Fibroblast of pulmonary artery (primary cell): ENCODE results near the gene JAK3.
"Not testable (repeated sequence)": the region's sequence is repeated elsewhere in the genome, so short reads cannot be mapped to it uniquely, and the experiment has no call there.

ENCODE experiments used
- DNase-seq: peaks from one replicate; pipeline ENCODE4 v3.0.0-alpha.2; 2010; ENCODE audit warnings: low read depth
- H3K4me3 ChIP-seq: replicated peaks from 2 replicates; pipeline ENCODE4 v1.5.1; 2011; ENCODE audit warnings: low read depth, mild to moderate bottlenecking, control low read depth, low read length, moderate library complexity
- CTCF ChIP-seq: IDR thresholded peaks from 2 replicates; pipeline ENCODE4 v1.5.1; 2011; ENCODE audit warnings: mild to moderate bottlenecking, control low read depth, low read length, inconsistent platforms; ENCODE audit errors: missing control alignments

The JAK3 gene

DNA sequence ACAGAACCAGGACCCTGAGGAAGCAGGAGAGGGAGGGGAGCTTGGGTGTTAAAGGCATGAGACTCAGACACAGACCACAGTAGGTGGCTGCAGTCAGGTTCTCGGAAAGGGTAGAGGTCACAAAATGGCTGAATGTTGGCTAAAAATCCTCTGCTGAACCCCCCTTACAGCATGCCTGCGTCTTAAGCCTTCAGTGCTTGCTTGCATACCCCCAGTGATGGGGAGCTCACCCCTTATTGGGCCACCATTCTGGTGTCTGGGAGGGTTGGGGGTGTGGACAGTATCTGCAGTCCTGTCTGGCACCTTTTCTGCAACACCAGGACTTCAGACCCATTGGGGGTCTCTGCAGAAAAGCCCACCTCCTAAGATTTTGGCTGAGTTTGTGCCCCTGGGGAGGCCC lies 67.0 kb downstream of the JAK3 start:
- H3K4me3 ChIP-seq, result no peak overlapping the region
- TF ChIP-seq CTCF, result no peak
- DNase-seq, result no peak

DNA sequence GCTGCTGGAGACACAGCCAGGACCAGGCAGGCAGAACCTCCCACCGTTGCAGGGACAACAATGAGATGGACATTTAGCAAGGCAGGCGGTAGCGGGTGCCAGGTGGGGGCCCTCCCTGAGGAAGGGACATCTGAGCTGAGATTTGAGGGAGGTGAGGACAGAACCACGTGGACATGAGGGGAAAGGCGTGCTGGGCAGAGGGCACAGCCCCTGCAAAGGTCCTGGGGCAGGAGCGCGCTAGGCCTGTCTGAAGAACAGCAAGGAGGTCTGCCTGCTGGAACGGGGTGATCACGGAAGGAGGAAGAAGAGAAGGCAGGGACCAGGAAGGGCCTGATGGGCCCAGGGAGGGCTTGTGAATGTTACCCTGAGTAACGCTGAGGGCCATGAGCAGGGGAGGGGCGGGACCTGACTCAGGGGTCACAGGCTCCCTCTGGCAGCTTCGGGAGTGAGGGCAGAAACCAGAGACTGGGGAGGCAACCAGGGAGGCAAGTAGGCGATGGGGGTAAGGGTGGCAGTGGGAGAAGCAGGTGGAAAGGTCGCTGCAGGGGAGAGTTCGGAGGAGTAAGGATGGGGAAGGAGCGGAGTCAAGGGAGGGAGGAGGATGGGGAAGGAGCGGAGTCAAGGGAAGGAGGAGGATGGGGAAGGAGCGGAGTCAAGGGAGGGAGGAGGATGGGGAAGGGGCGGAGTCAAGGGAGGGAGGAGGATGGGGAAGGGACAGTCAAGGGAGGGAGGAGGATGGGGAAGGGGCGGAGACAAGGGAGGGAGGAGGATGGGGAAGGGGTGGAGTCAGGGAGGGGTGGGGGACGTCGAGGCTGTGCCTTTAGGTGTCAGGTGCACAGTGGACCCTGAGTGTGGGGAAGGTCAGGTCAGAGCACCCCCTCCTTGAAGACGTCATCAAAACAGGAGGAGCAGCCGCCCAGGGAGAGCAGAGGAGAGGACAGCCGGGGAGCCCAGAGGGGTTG lies 68.5 kb downstream of the JAK3 start:
- no peak for TF ChIP-seq CTCF
- no peak overlapping the region for H3K4me3 ChIP-seq
- peak; percentile 38 for DNase-seq

DNA sequence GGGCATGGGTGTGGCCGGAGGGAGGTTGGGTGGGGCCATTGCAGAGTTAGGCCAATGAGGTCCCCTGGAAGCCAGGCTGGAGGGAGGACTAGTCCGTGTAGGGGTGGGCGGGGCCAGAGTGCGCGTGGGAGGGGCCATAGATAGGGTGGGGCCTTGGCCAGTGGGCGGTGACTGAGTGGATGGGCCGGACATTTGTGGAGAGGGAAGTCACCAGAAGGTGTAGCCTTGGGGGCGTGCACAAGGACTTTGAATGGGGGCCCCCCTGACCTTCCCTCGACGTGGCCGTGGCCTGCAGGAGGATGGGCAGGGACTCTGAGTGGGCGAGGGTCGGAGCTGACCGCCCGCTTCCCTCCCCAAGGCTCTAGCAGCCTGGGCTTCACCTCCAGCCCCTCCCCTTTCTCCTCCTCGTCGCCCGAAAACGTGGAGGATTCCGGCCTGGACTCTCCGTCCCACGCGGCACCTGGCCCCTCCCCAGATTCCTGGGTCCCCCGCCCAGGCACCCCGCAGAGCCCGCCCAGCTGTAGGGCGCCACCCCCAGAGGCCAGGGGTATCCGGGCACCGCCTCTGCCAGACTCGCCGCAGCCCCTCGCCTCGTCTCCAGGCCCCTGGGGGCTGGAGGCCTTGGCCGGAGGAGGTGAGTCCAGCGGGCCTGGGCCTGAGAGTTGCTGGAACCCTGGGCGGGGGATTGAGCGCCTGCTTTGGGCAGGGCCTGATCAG lies 69.4 kb downstream of the JAK3 start:
- no peak overlapping the region for H3K4me3 ChIP-seq

DNA sequence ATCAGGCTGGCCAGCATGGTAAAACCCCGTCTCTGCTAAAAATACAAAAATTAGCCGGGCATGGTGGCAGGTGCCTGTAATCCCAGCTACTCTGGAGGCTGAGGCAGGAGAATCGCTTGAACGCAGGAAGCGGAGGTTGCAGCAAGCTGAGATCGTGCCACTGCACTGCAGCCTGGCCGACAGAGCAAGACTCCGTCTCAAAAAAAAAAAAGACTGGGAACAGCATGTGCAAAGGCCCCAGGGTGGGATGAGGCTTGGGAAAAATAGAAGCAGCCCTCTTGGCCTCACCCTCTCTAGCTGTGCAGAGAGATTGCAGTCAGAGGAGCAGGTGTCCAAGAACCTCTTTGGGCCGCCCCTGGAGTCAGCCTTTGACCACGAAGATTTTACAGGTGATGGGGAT lies 69.9 kb downstream of the JAK3 start:
- not testable (repeated sequence) for H3K4me3 ChIP-seq, DNase-seq

More for the DNA sequence above, 69.4 kb downstream of the JAK3 start:
- TF ChIP-seq CTCF, result no peak
- DNase-seq, result peak; percentile 38

DNA sequence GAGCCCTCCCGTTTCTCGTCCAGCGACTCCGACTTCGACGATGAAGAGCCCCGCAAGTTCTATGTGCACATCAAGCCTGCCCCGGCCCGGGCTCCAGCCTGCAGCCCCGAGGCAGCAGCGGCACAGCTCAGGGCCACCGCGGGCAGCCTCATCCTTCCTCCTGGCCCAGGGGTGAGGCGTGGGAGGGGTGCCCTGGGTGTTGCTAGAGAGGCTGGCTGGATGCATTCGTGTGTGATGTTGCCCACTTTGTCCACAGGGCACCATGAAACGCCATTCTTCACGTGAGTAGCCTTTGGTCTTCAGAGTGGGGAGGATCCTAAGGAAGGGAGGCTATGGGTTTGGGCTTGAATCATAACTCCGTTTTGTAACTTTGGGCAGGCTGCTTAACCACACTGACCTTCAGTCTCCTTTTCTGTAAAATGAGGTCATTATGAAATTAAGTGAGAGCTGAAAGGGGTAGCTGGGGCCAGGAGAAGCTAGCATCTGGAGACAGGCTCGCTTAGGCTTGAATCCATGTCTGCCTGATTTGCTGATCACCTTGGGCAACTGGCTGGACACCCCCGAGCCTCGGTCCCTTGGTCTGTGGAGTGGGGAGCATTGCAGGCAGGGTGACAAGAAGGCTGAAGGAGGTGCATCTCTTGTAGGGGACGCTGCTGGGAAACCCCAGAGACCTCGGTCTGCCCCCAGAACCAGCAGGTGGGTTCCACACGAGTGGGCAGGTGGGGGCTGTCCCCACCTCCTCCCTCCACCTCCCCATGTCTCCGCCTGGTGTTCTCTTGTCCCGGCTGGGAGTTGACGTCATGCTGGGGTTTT lies 71.6 kb downstream of the JAK3 start:
- no peak for TF ChIP-seq CTCF
- no peak for DNase-seq
- no peak overlapping the region for H3K4me3 ChIP-seq

GRCh38 chr19:17775245-17775927 lies 72.4 kb downstream of the JAK3 start:
- no peak overlapping the region for H3K4me3 ChIP-seq
- TF ChIP-seq CTCF, result peak; percentile 69
- DNase-seq, result peak; percentile 41
